K562 (cell line): ENCODE data around the gene GALE. TPM values are rescaled to one million over a fixed set of nuclear protein-coding genes. Genes with fewer than 3 reads are reported as not detected.

Experiments
- ESRRB ChIP-seq: fragments of 250-450 bp; sonication (Bioruptor Pico); IDR thresholded peaks from 2 replicates; pipeline ENCODE4 v1.5.0; 2020; ENCODE audit warnings: mild to moderate bottlenecking, moderate library complexity, borderline replicate concordance
- EZH2 ChIP-seq: IDR thresholded peaks from 2 replicates; pipeline ENCODE4 v1.6.1; 2012; ENCODE audit warnings: low read depth, mild to moderate bottlenecking, inconsistent platforms, low read length, borderline replicate concordance
- KLF13 ChIP-seq: fragments of 450-650 bp; IDR thresholded peaks from 2 replicates; pipeline ENCODE4 v1.6.1; 2016; ENCODE audit warnings: missing genetic modification characterization, low read depth, mild to moderate bottlenecking, missing compliant biosample characterization, moderate library complexity, borderline replicate concordance
- MAFK ChIP-seq: IDR thresholded peaks from 2 replicates; pipeline ENCODE4 v1.6.1; 2011; ENCODE audit warnings: low read length, improper control_type of control experiment
- NR2C1 ChIP-seq, 2 experiments: fragments of 450-650 bp; IDR thresholded peaks; 2 replicates each; pipeline ENCODE4 v1.6.1; 2017; ENCODE audit warnings: mild to moderate bottlenecking in 2 of 2, antibody characterized with exemption in 1 of 2, inconsistent platforms in 1 of 2, missing compliant biosample characterization in 1 of 2, missing genetic modification characterization in 1 of 2
- REST ChIP-seq, 2 experiments: fragments of 450-650 bp; formaldehyde crosslinking in 1 of 2; IDR thresholded peaks; 2 replicates each; pipeline versions ENCODE4 v1.4.0 to v1.6.1; 2014 to 2020; ENCODE audit warnings: mild to moderate bottlenecking in 2 of 2, borderline replicate concordance in 1 of 2, low read depth in 1 of 2
- SMAD1 ChIP-seq: fragments of 150-350 bp; IDR thresholded peaks from 2 replicates; pipeline ENCODE4 v1.6.1; 2014; ENCODE audit warnings: low read length, low read depth; ENCODE audit not compliant: partially characterized antibody
- SRSF7 ChIP-seq: fragments of 200-400 bp; formaldehyde crosslinking; optimal IDR thresholded peaks from 2 replicates; pipeline ENCODE3; 2017; ENCODE audit warnings: mild to moderate bottlenecking, low read depth, low read length
- TAF7 ChIP-seq: fragments of 450-650 bp; IDR thresholded peaks from 2 replicates; pipeline ENCODE4 v1.6.1; 2016; ENCODE audit warnings: missing genetic modification characterization, missing compliant biosample characterization
- THRA ChIP-seq: fragments of 450-650 bp; IDR thresholded peaks from 2 replicates; pipeline ENCODE4 v1.6.1; 2017; ENCODE audit warnings: mild to moderate bottlenecking, moderate library complexity
- ZMIZ1 ChIP-seq, 2 experiments: fragments of 150-350 bp in 1 of 2; IDR thresholded peaks; 2 replicates each; pipeline ENCODE4 v1.6.1; 2012 to 2016; ENCODE audit warnings: low read depth in 2 of 2, low read length in 2 of 2, mild to moderate bottlenecking in 1 of 2, moderate library complexity in 1 of 2
- ZZZ3 ChIP-seq: fragments of 450-650 bp; IDR thresholded peaks from 2 replicates; pipeline ENCODE4 v1.6.1; 2016; ENCODE audit warnings: antibody characterized with exemption, mild to moderate bottlenecking, moderate library complexity
- polyA plus RNA-seq, 8 experiments: library from polyadenylated mRNA; depleted of rRNA in 4 of 8; stranded (reverse) in 5 of 8; unstranded in 3 of 8; fragments of >200 nt; fragmentation: Nextera tagmentation in 2 of 8; fragmentation: Illumina TruSeq in 1 of 8; extraction: Ambion mirVana in 2 of 8; extraction: Trizol in 1 of 8; gene quantifications; 2 replicates each; pipeline versions ENCODE4 v1.2.1 to v1.2.3, GENCODE V29; 2011 to 2014; ENCODE audit warnings: inconsistent platforms in 1 of 8, missing spikeins in 1 of 8
- total RNA-seq, 7 experiments: library from RNA; depleted of rRNA in 6 of 7; stranded (reverse); fragments of >200 nt in 6 of 7; fragmentation: Illumina TruSeq in 2 of 7; extraction: Trizol in 2 of 7; gene quantifications; 2 replicates each; pipeline versions ENCODE4 v1.2.1 to v1.2.3, GENCODE V29; 2011 to 2021; ENCODE audit warnings: low replicate concordance in 1 of 7

The GALE gene
- total and polyA plus RNA-seq, 9 of the 15 experiments (the other 6 are each of a cell fraction or from before 2014, with no cell fraction given) = 8.4 to 139 (median 88.3) TPM

- no peak for TF ChIP-seq ZZZ3
- no peak; the same call in 1 of the 2 replicates for TF ChIP-seq ESRRB (CRISPR knock-in tag)
- TF ChIP-seq REST (IDR thresholded peaks at IDR 0.05; ENCODE audit: borderline replicate concordance) = peak; percentile 44
- TF ChIP-seq REST (CRISPR knock-in tag; IDR thresholded peaks at IDR 0.05; ENCODE audit: low read depth) = peak; percentile 81
- no peak; the same call in 1 of the 2 replicates for TF ChIP-seq NR2C1 (IDR thresholded peaks at IDR 0.05)
- TF ChIP-seq NR2C1 (tag; IDR thresholded peaks at IDR 0.05) = peak; percentile 57; the same call in 1 of the 2 replicates
- TF ChIP-seq SRSF7 = no peak
- TF ChIP-seq KLF13 (tag) = no peak
- TF ChIP-seq TAF7 (tag) = 0 out of 2 replicates have a peak, but pooled peaks have one; percentile 12
- no peak for TF ChIP-seq SMAD1
- TF ChIP-seq EZH2 = no peak
- no peak for TF ChIP-seq THRA
- peak in 1 of 2 experiments; percentile 36; a peak in 1 of 4 replicates for TF ChIP-seq ZMIZ1 (IDR thresholded peaks at IDR 0.05; ENCODE audit: low read depth in 2 of 2, low read length in 2 of 2)
- no peak for TF ChIP-seq MAFK
Measured at GRCh38 chr1:23799570-23800399, 769 bp downstream of the GALE start (continued).
